ENCODE results near the gene LZTS2.
"Not testable (repeated sequence)": the region's sequence is repeated elsewhere in the genome, so short reads cannot be mapped to it uniquely, and the experiment has no call there.

Gene LZTS2

DNA sequence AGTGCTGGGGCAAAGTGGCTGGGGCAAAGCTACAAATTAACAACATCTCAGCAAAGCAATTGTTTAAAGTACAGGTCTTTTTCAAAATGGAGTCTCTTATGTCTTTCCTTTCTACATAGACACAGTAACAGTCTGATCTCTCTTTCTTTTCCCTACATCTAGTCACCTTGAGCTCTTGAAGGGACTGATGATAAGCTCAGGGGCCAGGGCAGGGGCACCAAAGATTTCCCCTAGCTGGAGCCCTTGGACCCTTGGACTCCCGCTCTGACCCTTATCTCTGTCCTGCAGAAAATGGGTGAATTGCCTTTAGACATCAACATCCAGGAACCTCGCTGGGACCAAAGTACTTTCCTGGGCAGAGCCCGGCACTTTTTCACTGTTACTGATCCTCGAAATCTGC lies 34.8 kb downstream of the LZTS2 start:
- DNase-seq = not testable (repeated sequence)

DNA sequence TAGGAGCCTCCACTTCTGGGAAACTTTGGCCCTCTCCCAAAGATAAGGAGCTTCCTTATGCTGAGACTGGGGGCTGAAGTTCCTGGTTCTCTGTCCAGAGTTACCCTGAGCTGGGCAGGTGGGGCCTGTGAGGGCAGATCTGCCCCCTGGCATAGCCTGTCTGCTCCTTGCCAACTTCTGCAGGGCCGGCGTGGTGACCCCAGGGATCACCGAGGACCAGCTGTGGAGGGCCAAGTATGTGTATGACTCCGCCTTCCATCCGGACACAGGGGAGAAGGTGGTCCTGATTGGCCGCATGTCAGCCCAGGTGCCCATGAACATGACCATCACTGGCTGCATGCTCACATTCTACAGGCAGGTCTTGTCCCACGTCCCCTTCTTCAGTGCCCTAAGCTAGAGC lies 35.7 kb downstream of the LZTS2 start:
- DNase-seq = no peak

DNA sequence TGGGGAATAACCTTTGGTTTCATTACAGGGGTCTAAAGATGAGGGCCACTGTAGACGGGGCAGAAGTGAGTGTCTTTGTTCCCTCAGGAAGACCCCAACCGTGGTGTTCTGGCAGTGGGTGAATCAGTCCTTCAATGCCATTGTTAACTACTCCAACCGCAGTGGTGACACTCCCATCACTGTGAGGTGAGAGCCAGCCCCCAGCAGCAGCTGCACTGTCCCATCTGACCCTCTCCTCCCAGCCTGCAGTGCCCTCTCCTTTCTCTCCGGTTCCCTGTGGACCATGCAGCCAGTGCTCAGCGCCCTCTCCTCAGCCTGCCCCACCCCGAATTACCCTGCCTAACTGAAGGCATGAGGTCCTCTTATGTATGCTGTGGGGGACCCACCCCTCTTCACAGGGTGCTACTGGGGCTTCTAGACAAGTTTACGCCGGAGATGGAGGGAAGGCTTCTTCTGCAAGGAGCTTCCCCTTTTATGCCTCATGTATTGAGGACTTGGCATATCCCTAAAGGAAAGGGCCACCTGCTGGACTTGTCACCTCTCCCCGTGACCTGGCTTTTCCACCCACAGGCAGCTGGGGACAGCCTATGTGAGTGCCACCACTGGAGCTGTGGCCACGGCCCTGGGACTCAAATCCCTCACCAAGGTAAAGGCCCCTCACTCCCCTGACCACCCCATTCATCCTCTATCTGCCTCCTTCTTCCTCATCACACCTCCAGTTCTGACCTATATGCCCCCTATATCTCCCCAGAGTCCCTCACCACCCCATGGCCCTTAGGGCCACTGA lies 36.5 kb downstream of the LZTS2 start:
- no peak for DNase-seq

DNA sequence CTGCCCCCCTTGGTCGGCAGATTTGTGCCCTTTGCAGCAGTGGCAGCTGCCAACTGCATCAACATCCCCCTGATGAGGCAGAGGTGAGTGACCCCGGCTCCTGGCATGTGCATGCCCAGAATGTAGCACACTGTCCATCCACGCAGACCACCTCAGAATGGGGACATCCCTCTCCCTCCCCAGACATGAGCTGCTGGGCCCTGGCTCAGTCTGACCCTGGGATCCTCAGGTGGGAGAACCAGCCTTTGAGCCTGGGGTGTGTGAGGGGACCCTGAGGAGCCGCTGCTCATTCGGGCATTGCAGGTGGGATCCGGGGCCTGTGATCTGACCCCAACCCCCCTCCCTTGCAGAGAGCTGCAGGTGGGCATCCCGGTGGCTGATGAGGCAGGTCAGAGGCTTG lies 37.1 kb downstream of the LZTS2 start:
- no peak for DNase-seq

DNA sequence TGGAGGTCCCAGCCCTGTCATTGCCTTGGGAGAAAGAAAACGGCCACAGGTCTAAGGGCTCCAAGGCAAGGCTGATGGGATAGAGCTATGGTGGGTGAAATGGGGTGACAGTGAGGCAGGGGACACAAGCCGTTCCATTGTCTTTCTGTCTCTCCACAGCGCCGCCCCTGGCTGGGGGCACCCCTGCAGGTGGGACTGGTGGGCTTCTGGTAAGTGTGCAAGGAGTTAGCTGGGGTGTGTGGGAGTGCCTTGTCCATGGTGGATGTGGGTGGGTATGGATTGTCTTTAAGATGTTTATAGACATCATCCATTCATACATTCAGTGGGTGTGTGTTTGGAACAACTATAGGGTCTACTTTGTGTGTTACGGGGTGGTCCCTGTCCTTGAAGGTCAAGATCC lies 38.9 kb downstream of the LZTS2 start:
- DNase-seq = no peak

DNA sequence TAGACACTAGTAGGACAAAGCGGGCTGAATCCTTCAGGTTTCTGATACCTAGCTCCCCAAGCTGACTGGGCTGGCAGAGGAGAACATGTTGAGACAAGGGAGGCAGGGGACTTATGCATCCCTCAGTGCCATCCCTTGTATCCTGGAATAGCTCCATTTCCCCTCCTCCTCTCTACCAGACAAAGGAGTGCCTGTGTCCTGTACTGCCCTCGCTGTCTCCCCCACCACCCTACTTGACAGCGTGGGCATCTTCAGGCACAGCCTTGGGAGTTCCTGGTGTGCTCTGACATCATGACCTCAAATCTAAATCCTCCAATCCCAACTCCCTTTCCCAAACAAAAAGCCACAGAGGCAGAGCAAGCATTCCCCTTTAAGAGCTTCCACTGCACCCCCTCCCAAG lies 40.5 kb downstream of the LZTS2 start:
- no peak for DNase-seq

DNA sequence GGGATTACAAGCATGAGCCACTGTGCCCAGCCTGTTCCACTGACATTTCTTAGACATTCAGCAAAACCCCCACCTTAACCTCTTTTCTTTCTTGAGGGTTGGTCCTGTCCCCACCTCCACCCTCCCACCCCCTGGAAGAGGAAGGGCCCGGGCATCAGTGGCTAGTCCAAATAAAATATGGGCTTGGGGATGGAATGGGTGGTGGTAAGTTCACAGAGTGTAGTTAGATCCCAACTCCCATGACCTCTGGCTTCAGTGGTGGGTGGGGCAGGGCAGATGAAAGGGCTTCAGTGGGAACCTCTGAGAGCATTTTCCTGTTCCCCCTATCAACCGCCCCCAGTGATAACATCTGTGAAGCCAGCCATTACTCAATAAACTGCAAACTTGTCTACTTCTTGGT lies 41.2 kb downstream of the LZTS2 start:
- DNase-seq = no peak

DNA sequence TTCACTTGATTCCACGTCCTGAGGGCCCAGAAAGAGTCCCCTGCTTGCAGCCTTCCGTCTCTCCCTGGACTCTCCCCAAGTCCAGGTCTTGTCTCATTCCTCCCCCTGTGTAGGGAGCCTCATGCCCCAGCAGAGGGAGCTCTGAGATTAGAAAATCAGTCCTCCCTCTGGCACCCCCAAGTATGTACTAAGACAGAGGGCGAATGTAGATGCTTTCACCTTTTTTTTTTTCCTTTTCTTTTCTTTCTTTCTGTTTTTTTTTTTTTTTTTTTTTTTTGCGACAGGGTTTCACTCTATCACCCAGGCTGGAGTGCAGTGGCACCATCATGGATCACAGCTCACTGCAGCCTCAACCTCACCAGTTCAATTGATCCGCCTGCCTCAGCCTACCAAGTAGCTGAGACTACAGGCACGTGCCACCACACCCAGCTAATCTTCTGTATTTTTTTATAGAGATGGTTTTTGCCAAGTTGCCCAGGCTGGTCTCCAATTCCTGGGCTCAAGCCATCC lies 41.7 kb downstream of the LZTS2 start:
- peak; percentile 38 for DNase-seq

DNA sequence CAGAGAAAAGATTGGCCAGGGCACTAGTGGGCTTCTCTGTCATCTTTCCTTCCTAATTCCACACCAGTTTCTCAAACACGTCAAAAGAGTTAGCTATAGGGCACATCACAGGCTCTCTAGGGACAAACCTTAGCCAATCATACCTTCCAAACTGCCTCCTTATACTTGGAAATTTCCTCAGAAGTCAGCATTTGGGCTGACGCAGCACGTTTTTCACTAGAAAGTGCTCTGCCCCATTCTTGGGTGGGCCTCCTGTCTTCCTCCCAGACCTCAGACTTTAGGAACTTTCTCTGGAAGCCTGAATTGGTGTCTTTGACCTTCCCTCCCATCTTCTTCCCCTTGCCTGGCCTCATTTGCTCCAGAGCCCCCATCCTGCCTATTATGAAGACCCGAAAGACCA lies 42.5 kb downstream of the LZTS2 start:
- no peak for DNase-seq

DNA sequence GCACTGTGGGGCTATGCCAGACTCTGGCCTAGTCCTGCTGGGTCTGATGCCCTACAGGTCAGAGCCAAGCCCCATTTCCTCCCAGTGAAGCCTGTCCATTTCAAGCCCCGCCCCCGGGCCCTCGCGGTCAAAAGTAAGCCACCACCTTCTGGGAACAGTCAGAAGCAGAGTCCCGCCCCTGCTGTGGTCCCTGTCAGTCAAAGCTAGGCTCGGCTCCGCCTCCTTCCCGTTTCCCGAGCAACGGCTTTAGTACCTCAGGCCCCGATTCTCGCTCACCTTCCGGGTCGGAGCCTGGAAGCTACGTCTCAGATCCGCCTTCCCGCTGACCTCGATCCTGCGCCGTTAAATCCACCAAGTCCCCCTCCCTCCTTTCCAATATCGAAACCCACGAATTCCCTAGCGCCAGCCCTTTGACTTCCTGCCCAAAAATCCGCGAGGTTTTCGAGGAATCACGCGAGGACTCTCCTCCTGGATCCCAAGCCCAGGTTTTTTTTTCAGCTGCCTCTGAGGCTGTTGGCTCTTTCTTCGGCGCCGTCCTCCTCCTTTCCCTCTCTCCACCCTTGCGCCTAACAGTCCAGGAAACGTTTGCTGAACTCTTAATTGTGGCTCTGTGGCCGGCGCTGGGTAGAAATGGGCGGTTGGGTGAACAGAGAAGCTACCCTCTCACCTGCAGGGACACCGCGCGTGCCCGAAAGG lies 43.2 kb downstream of the LZTS2 start:
- peak; percentile 86 for DNase-seq

DNA sequence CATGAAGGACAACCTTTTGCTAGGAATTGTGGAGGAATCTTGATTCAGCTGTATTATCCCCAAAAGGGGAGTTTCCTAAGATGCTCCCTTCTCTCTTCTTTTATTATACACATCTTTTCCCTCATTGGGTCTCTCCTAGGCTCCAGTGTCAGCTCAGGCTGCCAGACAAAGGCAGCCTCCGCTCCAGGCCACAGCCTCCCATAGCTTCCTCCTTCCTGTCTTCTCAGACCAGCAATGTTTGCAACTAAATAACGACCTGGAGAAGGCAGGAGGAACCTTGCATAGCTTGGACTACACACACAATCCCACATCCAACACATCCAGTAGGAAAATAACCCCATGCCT lies 43.7 kb downstream of the LZTS2 start:
- DNase-seq = no peak

DNA sequence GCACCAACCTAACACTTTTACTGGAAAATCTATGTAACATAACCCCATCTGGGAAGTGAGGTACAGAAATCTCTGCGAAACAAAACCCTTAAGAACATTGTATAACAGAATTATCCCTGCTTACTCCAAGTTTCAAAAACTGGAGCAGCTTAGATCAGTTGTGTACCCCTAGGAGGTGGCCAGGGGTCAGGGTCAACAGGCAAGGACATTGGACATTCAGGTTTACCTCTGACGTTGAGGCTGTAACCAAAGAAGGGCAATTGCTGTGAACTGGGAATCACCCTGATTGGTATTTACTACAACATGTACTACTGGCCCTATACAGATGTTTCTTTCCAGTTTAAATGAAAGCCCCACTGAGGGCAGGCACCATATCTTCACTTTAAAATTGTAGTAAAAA lies 44.5 kb downstream of the LZTS2 start:
- no peak for DNase-seq

DNA sequence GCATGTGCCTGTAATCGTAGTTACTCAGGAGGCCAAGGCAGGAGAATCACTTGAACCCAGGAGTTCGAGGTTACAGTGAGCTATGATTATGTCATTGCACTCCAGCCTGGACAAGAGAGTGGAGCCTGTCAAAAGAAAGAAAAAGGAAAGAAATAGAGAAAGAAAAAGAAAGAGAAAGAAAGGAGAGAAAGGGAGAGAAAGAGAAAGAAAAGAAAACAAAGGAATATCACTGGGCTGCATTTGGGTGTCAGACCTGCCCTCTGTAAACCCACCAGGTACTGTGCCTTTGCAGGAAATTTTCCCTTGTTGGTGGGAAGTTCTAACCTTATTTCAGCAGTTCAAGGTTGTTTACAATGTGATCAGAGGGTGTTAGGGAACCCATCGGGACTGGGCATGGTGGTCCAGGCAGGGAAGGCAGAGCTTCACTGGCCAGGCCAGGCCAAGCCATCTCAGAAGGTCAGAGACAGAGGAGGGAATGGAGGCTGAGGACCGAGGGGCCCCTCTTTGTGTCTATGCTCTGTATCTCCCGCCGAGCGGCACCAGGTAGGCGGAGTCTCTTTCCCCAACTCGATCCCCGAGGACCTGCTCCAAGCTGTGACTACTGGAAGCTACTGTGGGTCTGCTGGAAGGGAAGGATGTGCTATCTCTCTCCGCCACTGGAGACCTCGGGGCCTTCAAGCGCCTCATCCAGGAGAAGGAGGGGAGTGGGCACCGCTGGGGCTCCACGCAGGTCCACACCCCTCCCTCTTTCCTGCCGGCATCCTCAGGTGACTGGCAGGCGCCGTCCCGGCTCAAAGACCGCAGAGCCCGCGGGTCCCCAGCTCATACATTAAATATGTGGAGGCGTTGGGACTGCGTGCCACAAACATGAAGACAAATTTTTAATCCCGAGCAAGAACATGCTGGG lies 47.0 kb downstream of the LZTS2 start:
- DNase-seq = no peak

DNA sequence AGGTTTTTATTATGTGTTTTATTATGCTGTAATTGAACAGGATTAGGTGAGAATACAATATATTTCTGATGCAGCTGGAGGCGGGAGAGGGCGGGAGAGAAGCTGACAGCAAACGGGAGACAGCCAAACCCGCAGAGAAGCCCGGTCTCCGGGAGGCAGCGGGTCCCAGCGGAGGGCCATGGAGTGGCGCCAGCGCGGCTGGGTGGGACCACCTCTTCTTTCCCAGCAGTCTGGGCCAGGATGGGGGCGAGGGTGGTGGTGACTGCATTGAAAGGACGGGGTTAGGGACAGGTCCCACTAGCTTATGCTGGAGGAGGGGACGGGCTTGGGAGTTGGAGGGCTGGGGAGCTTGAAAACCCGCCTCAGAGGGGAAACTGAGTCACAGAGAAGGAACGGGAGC lies 47.7 kb downstream of the LZTS2 start:
- no peak for DNase-seq

DNA sequence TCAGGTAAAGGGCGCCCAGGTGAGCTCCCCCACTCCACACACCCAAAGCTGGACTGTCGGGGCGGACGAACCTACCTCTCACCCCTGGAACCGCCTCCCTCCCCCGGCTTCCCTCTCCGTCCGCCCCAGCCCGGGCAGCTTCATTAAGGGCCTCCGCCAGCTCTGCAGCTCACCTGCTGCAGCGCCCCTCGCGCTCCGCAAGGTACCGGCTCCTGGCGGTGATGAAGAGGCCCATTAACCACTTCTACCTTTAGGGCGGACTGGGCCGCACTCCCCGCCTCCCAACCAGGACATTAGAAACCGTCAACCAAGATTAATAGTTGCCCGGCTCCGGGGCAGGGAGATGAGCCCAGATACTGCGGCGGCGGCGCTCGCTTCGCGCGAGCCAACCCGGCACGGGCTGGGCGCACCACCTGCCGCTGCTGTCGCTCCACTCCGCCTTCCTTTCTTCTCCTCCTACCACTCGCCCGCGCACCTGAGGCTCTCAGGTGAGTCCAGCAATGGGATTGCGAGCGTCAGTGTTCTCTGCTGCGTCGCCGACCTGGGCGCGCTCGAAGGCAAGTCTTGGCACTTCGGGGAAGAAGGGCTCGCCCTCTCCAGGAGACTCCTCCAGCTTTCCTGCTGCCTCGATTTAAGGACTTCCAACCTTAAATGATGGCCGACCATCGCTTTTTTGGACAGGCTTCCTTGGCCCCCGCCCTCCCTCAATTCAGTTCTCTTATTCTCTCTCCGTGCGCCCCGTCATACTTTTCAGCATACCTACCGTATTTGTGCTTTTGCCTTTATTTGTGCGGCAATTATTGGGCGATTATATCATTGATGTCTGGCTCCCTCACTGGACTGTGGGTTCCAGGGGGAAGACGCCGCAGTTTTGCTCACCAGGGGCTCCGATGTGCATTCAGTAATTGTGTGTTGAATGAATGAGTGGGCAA lies 48.6 kb downstream of the LZTS2 start:
- DNase-seq = no peak

DNA sequence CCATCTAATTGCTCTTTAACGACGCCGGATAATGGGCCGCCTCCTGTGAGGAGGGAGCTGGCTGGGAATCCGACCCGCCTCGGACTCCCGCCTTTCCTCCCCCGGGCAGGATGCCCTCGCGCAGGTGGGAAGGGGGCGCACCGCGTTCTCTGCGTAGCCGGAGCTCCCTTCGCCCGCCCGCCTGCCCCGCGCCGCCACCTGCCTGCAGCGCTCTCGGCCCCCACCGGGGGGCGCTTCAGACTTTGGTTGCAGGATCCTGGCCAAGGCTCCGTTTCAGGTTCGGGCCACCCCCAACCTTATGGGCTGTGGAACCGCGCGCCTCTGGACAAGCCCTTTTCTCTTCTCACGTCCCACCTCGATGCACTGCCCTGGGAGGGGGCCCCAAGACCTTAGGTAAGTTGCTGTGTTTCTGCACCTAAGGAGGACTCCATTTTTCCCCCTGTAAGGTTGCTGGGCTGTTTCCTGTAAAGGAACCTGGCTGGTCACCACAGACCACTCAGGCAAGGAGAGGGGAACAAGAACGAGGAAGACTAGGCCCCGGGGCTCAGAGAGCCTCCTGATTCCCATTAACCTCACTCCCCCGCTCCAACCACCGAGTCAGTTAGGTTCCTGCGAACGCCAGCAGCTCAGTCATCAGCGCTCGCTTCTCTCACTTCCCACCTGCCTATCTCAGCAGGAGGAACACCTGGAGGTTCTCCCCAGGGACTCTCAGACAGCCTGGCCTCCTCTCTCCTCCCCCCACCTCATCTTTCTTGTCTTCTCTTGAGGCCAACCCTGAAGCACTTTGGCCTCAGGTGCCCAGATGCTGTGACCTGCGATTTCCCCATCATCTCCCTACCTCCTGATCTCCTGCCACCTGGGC lies 50.8 kb downstream of the LZTS2 start:
- DNase-seq = no peak

DNA sequence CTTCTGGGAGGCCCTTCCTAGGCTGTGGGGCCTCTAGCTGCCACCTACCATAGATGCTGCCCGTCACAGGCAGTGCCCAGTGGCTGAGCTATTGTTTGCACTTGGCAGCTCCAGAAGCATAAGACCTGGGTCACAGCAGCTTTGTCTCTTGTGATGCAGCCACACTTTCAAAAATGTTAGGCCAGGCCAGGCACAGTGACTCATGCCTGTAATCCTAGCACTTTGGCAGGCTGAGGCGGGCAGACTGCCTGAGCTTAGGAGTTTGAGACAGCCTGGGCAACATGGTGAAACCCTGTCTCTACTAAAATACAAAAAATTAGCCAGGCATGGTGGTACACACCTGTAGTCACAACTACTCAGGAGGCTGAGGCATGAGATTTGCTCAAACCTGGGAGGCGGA lies 52.7 kb downstream of the LZTS2 start:
- no peak for DNase-seq

DNA sequence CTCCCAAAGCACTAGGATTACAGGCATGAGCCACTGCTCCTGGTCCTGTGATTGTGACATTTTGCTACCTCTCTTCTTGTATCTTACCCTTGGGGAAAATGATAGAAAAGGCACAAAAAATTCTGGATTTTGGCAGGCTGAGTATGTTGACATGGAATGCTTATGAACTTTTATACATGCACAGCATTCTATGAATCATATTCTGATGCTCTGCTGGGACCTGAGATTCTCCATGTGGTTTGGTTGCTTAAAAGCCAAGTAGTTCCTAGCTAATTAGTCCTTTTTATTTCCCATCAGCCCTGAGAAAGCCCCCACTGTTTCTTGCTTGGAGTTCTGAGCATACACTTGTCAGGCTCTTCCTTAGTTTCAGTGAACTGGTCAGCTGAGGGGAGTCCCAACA lies 53.9 kb downstream of the LZTS2 start:
- no peak for DNase-seq

DNA sequence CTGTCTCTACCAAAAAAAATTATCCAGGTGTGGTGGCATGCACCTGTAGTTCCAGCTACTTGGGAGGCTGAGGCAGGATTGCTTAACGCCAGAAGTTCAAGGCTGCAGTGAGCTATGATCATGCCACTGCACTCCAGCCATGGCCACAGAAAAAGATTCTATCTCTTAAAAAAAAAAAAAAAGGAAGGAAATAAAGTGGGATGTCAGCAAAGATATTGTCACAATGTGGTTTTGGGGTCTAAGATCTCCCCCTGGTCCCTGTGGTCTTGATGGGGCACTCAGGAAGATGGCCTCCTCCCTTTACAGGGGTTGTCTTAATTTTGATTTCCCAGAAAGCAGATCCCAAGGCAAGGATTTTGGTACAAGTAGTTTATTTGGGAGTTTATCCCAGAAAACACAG lies 54.7 kb downstream of the LZTS2 start:
- DNase-seq = peak; percentile 29

DNA sequence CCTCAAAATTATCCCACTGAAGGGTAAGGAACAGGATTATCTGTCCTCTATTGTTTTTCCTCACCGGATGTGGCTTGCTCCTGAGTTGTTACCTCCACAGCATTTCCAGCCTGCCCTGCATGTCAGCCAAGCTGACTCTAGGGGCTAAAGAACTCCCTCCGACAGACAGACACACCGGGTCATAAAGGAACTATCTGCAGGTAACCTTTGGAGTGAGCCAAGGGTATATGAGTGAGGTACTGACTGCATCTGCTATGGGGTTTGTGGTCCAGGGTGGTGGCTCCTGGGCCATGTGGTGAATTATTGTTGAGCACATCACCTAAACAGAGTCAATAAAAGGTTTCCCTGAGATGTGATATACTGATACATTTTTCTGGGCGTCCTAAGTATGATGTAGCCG lies 55.3 kb downstream of the LZTS2 start:
- no peak for DNase-seq

DNA sequence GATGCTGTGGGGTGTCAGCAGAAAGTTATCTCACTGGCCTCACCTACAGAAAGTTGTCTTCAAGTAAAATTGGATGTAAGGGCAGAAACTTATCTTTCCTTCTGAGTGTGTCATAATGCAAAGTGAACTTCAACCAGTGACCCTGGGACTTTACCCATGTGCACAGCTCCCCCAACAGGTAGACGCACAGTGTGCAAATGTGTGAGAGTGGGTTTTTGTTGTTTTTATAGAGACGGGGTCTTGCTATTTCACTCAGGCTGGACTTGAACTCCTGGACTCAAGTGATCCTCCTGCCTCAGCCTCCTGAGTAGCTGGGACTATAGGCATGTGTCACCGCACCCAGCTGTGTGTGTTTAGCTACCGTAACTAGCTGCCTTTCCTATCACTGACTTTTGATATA lies 55.8 kb downstream of the LZTS2 start:
- DNase-seq = no peak

Data from KG1 (cell line).